Hepatocyte (in vitro differentiated cells): ENCODE measurements around the gene GLRX. TPM values are rescaled to one million over a fixed set of nuclear protein-coding genes. Genes with fewer than 3 reads are reported as not detected.
"Not testable (repeated sequence)": the region's sequence is repeated elsewhere in the genome, so short reads cannot be mapped to it uniquely, and the experiment has no call there.

ENCODE experiments used
- DNase-seq: peaks from one replicate; pipeline ENCODE4 v3.0.0-alpha.2; 2016; ENCODE audit warnings: low spot score
- H2AFZ ChIP-seq: fragments of 200-600 bp; sonication (generic); 2 replicates; pipeline ENCODE4 v1.6.0; 2016; ENCODE audit warnings: antibody characterized with exemption, mild to moderate bottlenecking
- H3K27ac ChIP-seq: fragments of 200-600 bp; sonication (generic); 2 replicates; pipeline ENCODE4 v1.5.1; 2016; ENCODE audit warnings: mild to moderate bottlenecking
- H3K27me3 ChIP-seq: fragments of 200-600 bp; sonication (generic); 2 replicates; pipeline ENCODE4 v1.6.1; 2016
- H3K36me3 ChIP-seq: fragments of 200-600 bp; sonication (generic); replicated peaks from 2 replicates; pipeline ENCODE4 v1.5.1; 2016; ENCODE audit warnings: low read depth; ENCODE audit not compliant: insufficient read depth
- H3K4me1 ChIP-seq: fragments of 200-600 bp; sonication (generic); 2 replicates; pipeline ENCODE4 v1.5.1; 2016; ENCODE audit warnings: mild to moderate bottlenecking, moderate library complexity; ENCODE audit not compliant: insufficient read depth
- H3K4me2 ChIP-seq: fragments of 200-600 bp; sonication (generic); 2 replicates; pipeline ENCODE4 v1.6.0; 2016
- H3K4me3 ChIP-seq: fragments of 200-600 bp; sonication (generic); 2 replicates; pipeline ENCODE4 v1.5.1; 2016; ENCODE audit warnings: mild to moderate bottlenecking
- H3K79me2 ChIP-seq: fragments of 200-600 bp; sonication (generic); 2 replicates; pipeline ENCODE4 v1.6.0; 2017; ENCODE audit warnings: mild to moderate bottlenecking
- H3K9me2 ChIP-seq: fragments of 200-600 bp; sonication (generic); replicated peaks from 2 replicates; pipeline ENCODE4 v1.6.0; 2017; ENCODE audit warnings: mild to moderate bottlenecking; ENCODE audit not compliant: insufficient read depth
- H3K9me3 ChIP-seq: fragments of 200-600 bp; sonication (generic); 2 replicates; pipeline ENCODE4 v1.5.1; 2016; ENCODE audit warnings: low read depth, mild to moderate bottlenecking
- H4K20me1 ChIP-seq: fragments of 200-600 bp; sonication (generic); 2 replicates; pipeline ENCODE4 v1.6.0; 2016; ENCODE audit warnings: mild to moderate bottlenecking; ENCODE audit not compliant: insufficient read depth, poor library complexity, severe bottlenecking
- EZH2 ChIP-seq: fragments of 200-600 bp; sonication (generic); IDR thresholded peaks from 2 replicates; pipeline ENCODE4 v1.6.1; 2016; ENCODE audit warnings: antibody characterized with exemption, mild to moderate bottlenecking, borderline replicate concordance
- EZH2phosphoT487 ChIP-seq: fragments of 200-600 bp; sonication (generic); IDR thresholded peaks from one replicate; pipeline ENCODE4 v1.6.1; 2018; ENCODE audit warnings: antibody characterized with exemption, mild to moderate bottlenecking, low read depth, moderate library complexity; ENCODE audit not compliant: unreplicated experiment, severe bottlenecking
- WGBS: methylation state at CpG from one replicate; pipeline ENCODE4 v1.1.6; 2016; ENCODE audit warnings: low lambda C conversion rate; ENCODE audit errors: missing lambda C conversion rate; 5-methylcytosine and 5-hydroxymethylcytosine counted together
- polyA plus RNA-seq: library from polyadenylated mRNA; unstranded; fragments of >200 nt; fragmentation: Nextera tagmentation; extraction: Ambion mirVana; gene quantifications from 2 replicates; pipeline ENCODE4 v1.2.1, GENCODE V29; 2016
- total RNA-seq: library from RNA; depleted of rRNA; stranded (reverse); fragments of >200 nt; gene quantifications from 2 replicates; pipeline ENCODE4 v1.2.3, GENCODE V29; 2014
- TF ChIP-seq, protein P1 (sequence below): fragments of 200-600 bp; sonication (generic); IDR thresholded peaks from 2 replicates; pipeline ENCODE4 v1.5.1; 2016; ENCODE audit warnings: antibody characterized with exemption, mild to moderate bottlenecking; ENCODE audit not compliant: poor library complexity

The GLRX gene
- total and polyA plus RNA-seq, 2 experiments from 2014 or later: 79.1 to 101 TPM

- peaks cover 7% of the 10 kb centered on the region for H3K4me1 ChIP-seq
- H2AFZ ChIP-seq: no peak overlapping the region
- no peaks in the 10 kb centered on the region for H3K36me3 ChIP-seq
- TF ChIP-seq EZH2phosphoT487: no peak
- TF ChIP-seq, protein P1, sequence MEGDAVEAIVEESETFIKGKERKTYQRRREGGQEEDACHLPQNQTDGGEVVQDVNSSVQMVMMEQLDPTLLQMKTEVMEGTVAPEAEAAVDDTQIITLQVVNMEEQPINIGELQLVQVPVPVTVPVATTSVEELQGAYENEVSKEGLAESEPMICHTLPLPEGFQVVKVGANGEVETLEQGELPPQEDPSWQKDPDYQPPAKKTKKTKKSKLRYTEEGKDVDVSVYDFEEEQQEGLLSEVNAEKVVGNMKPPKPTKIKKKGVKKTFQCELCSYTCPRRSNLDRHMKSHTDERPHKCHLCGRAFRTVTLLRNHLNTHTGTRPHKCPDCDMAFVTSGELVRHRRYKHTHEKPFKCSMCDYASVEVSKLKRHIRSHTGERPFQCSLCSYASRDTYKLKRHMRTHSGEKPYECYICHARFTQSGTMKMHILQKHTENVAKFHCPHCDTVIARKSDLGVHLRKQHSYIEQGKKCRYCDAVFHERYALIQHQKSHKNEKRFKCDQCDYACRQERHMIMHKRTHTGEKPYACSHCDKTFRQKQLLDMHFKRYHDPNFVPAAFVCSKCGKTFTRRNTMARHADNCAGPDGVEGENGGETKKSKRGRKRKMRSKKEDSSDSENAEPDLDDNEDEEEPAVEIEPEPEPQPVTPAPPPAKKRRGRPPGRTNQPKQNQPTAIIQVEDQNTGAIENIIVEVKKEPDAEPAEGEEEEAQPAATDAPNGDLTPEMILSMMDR: no peak
- no peaks in the 10 kb centered on the region for H4K20me1 ChIP-seq
- H3K27ac ChIP-seq: no peak overlapping the region
- DNase-seq: no peak
- WGBS: 88% methylated on average over 1 of the region's 1 CpG
- no peak overlapping the region for H3K4me2 ChIP-seq
- H3K27me3 ChIP-seq: no peaks in the 10 kb centered on the region
- H3K4me3 ChIP-seq: no peak overlapping the region
- H3K79me2 ChIP-seq: peaks cover 3% of the 10 kb centered on the region
- H3K9me2 ChIP-seq: no peaks in the 10 kb centered on the region
- H3K9me3 ChIP-seq: no peaks in the 10 kb centered on the region
Observed at GRCh38 chr5:95838556-95838955, 16.0 kb upstream of the GLRX start.

- H2AFZ ChIP-seq: no peak overlapping the region
Observed at GRCh38 chr5:95838001-95838520, 15.5 kb upstream of the GLRX start.

GRCh38 chr5:95837492-95837891 lies 15.0 kb upstream of the GLRX start:
- no peaks in the 10 kb centered on the region for H3K36me3 ChIP-seq
- H3K27me3 ChIP-seq: no peaks in the 10 kb centered on the region
- no peak overlapping the region for H3K4me2 ChIP-seq
- H3K9me3 ChIP-seq: no peaks in the 10 kb centered on the region
- H3K27ac ChIP-seq: no peak overlapping the region
- WGBS: 93% methylated on average over 5 of the region's 5 CpGs
- no peaks in the 10 kb centered on the region for H3K9me2 ChIP-seq
- TF ChIP-seq EZH2phosphoT487: no peak
- TF ChIP-seq, protein P1: no peak
- TF ChIP-seq EZH2: no peak
- no peaks in the 10 kb centered on the region for H4K20me1 ChIP-seq
- H2AFZ ChIP-seq: no peak overlapping the region
- H3K4me3 ChIP-seq: no peak overlapping the region
- DNase-seq: no peak
- H3K79me2 ChIP-seq: peaks cover 3% of the 10 kb centered on the region
- H3K4me1 ChIP-seq: peaks cover 7% of the 10 kb centered on the region

More at GRCh38 chr5:95838001-95838520, 15.5 kb upstream of the GLRX start:
- Histone ChIP-seq H4K20me1 (no peaks in the 10 kb centered on the region), H3K4me2 (no peak overlapping the region), H3K9me3 (no peaks in the 10 kb centered on the region), H3K27me3 (no peaks in the 10 kb centered on the region), H3K4me3 (no peak overlapping the region), H3K79me2 (peaks cover 3% of the 10 kb centered on the region), H3K4me1 (peaks cover 7% of the 10 kb centered on the region), H3K9me2 (no peaks in the 10 kb centered on the region), H3K36me3 (no peaks in the 10 kb centered on the region), H3K27ac (no peak overlapping the region)
- DNase-seq: no peak
- WGBS: 98% methylated on average over 8 of the region's 8 CpGs
- TF ChIP-seq EZH2phosphoT487 (no peak), EZH2 (no peak)
- TF ChIP-seq, protein P1: no peak

GRCh38 chr5:95836971-95837370 lies 14.4 kb upstream of the GLRX start:
- not testable (repeated sequence) for H3K9me2 ChIP-seq, H3K9me3 ChIP-seq, H2AFZ ChIP-seq, H3K4me3 ChIP-seq, DNase-seq, H3K4me2 ChIP-seq, H3K27me3 ChIP-seq, H4K20me1 ChIP-seq, H3K79me2 ChIP-seq, H3K4me1 ChIP-seq, H3K36me3 ChIP-seq, H3K27ac ChIP-seq
- 96% methylated on average over 4 of the region's 4 CpGs for WGBS
